ENCODE results near the gene ZFC3H1.
"Not testable (repeated sequence)": the region's sequence is repeated elsewhere in the genome, so short reads cannot be mapped to it uniquely, and the experiment has no call there.

ZFC3H1 gene

GRCh38 chr12:71585218-71585617, 78.4 kb downstream of the ZFC3H1 start:
- Histone ChIP-seq H3K27me3 (ENCODE audit: control insufficient read depth, insufficient read depth, low read length) (no peaks in the 10 kb centered on the region), H3K4me1 (ENCODE audit: control insufficient read depth, insufficient read depth, low read length) (no peaks in the 10 kb centered on the region), H3K9me3 (ENCODE audit: control insufficient read depth, insufficient read depth, low read length) (no peaks in the 10 kb centered on the region), H3K36me3 (ENCODE audit: control insufficient read depth, insufficient read depth, low read length) (no peaks in the 10 kb centered on the region), H3K4me3 (ENCODE audit: low read length) (no peak overlapping the region), H3K27ac (ENCODE audit: low read length) (no peak overlapping the region)
- no CpG with 5 or more reads among the region's 1 CpG for WGBS (ENCODE audit: insufficient coverage, insufficient read length)
- DNase-seq (ENCODE audit: low read depth, low spot score), result no peak

- no peaks in the 10 kb centered on the region for H3K4me1 ChIP-seq (ENCODE audit: control insufficient read depth, insufficient read depth, low read length)
- H3K9me3 ChIP-seq (ENCODE audit: control insufficient read depth, insufficient read depth, low read length), result no peaks in the 10 kb centered on the region
- H3K27me3 ChIP-seq (ENCODE audit: control insufficient read depth, insufficient read depth, low read length), result no peaks in the 10 kb centered on the region
- H3K36me3 ChIP-seq (ENCODE audit: control insufficient read depth, insufficient read depth, low read length), result no peaks in the 10 kb centered on the region
- no peak overlapping the region for H3K4me3 ChIP-seq (ENCODE audit: low read length)
- DNase-seq (ENCODE audit: low read depth, low spot score), result no peak
- no CpG with 5 or more reads among the region's 3 CpGs for WGBS (ENCODE audit: insufficient coverage, insufficient read length)
- H3K27ac ChIP-seq (ENCODE audit: low read length), result no peak overlapping the region
These were observed 79.3 kb downstream of the ZFC3H1 start for GRCh38 chr12:71584356-71584755.

- Histone ChIP-seq H3K36me3 (ENCODE audit: control insufficient read depth, insufficient read depth, low read length) (no peaks in the 10 kb centered on the region), H3K4me1 (ENCODE audit: control insufficient read depth, insufficient read depth, low read length) (no peaks in the 10 kb centered on the region), H3K9me3 (ENCODE audit: control insufficient read depth, insufficient read depth, low read length) (no peaks in the 10 kb centered on the region), H3K4me3 (ENCODE audit: low read length) (no peak overlapping the region), H3K27me3 (ENCODE audit: control insufficient read depth, insufficient read depth, low read length) (no peaks in the 10 kb centered on the region), H3K27ac (ENCODE audit: low read length) (no peak overlapping the region)
- no CpG with 5 or more reads among the region's 2 CpGs for WGBS (ENCODE audit: insufficient coverage, insufficient read length)
- no peak for DNase-seq (ENCODE audit: low read depth, low spot score)
These were observed 80.7 kb downstream of the ZFC3H1 start for GRCh38 chr12:71582925-71583324.

DNA sequence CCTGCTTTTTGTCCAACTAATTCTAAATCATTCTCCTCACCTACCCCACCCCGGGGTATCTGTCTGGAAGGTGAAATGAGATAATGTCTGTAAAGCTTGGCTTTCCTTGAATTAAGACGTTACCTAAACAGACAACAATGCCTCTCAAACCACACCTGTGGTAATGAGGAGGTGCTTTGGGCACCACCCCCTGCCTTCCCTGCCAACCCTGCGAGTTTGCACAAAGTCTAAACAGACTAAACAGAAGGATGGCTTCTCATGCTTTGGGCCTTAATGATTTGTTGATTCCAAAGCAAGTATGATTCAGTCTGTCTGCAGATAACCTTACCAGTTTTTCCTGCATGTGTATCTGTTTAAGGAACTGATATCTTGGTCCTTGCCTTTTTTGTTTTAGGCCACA, 82.4 kb downstream of the ZFC3H1 start:
- H3K4me3 ChIP-seq (ENCODE audit: low read length), result no peak overlapping the region
- H3K9me3 ChIP-seq (ENCODE audit: control insufficient read depth, insufficient read depth, low read length), result no peaks in the 10 kb centered on the region
- no CpG with 5 or more reads among the region's 3 CpGs for WGBS (ENCODE audit: insufficient coverage, insufficient read length)
- DNase-seq (ENCODE audit: low read depth, low spot score), result no peak
- H3K27ac ChIP-seq (ENCODE audit: low read length), result no peak overlapping the region
- H3K27me3 ChIP-seq (ENCODE audit: control insufficient read depth, insufficient read depth, low read length), result no peaks in the 10 kb centered on the region
- H3K4me1 ChIP-seq (ENCODE audit: control insufficient read depth, insufficient read depth, low read length), result no peaks in the 10 kb centered on the region
- no peaks in the 10 kb centered on the region for H3K36me3 ChIP-seq (ENCODE audit: control insufficient read depth, insufficient read depth, low read length)

- 100% methylated on average over 1 of the region's 5 CpGs for WGBS (ENCODE audit: insufficient coverage, insufficient read length)
- Histone ChIP-seq H3K36me3 (ENCODE audit: control insufficient read depth, insufficient read depth, low read length) (no peaks in the 10 kb centered on the region), H3K4me1 (ENCODE audit: control insufficient read depth, insufficient read depth, low read length) (no peaks in the 10 kb centered on the region), H3K9me3 (ENCODE audit: control insufficient read depth, insufficient read depth, low read length) (no peaks in the 10 kb centered on the region), H3K27ac (ENCODE audit: low read length) (no peak overlapping the region), H3K4me3 (ENCODE audit: low read length) (no peak overlapping the region), H3K27me3 (ENCODE audit: control insufficient read depth, insufficient read depth, low read length) (no peaks in the 10 kb centered on the region)
- DNase-seq (ENCODE audit: low read depth, low spot score), result no peak
These were observed 84.9 kb downstream of the ZFC3H1 start for GRCh38 chr12:71578694-71579258.

GRCh38 chr12:71576496-71576895, 87.2 kb downstream of the ZFC3H1 start:
- no peak for DNase-seq (ENCODE audit: low read depth, low spot score)
- no peak overlapping the region for H3K27ac ChIP-seq (ENCODE audit: low read length)
- no peaks in the 10 kb centered on the region for H3K4me1 ChIP-seq (ENCODE audit: control insufficient read depth, insufficient read depth, low read length)
- no CpG with 5 or more reads among the region's 3 CpGs for WGBS (ENCODE audit: insufficient coverage, insufficient read length)
- no peaks in the 10 kb centered on the region for H3K9me3 ChIP-seq (ENCODE audit: control insufficient read depth, insufficient read depth, low read length)
- no peaks in the 10 kb centered on the region for H3K27me3 ChIP-seq (ENCODE audit: control insufficient read depth, insufficient read depth, low read length)
- no peaks in the 10 kb centered on the region for H3K36me3 ChIP-seq (ENCODE audit: control insufficient read depth, insufficient read depth, low read length)
- no peak overlapping the region for H3K4me3 ChIP-seq (ENCODE audit: low read length)

- not testable (repeated sequence) for DNase-seq (ENCODE audit: low read depth, low spot score); H3K4me1 ChIP-seq (ENCODE audit: control insufficient read depth, insufficient read depth, low read length); H3K4me3 ChIP-seq (ENCODE audit: low read length); H3K27me3 ChIP-seq (ENCODE audit: control insufficient read depth, insufficient read depth, low read length); H3K9me3 ChIP-seq (ENCODE audit: control insufficient read depth, insufficient read depth, low read length); H3K27ac ChIP-seq (ENCODE audit: low read length); H3K36me3 ChIP-seq (ENCODE audit: control insufficient read depth, insufficient read depth, low read length)
- no CpG with 5 or more reads among the region's 6 CpGs for WGBS (ENCODE audit: insufficient coverage, insufficient read length)
These were observed 93.8 kb downstream of the ZFC3H1 start for GRCh38 chr12:71569885-71570284.

DNA sequence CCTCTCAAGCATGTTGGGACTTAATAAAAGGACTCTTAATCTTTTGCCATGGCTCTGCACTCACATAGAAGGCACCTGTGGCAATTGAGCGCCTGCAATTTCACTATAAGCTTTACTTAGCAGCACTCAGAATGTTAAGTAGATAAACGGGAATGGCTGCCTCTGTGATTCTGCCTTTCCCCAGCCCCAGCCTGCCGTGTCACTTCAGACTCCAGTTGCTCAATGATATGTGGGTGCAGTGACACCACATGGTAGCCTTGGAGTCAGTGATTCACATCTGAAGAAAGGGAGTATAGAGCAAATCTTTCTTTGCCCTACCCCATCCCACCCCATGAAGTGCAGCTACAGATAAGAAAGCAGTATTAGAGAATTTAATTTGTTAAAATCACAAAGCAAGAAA, 96.1 kb downstream of the ZFC3H1 start:
- no peaks in the 10 kb centered on the region for H3K27me3 ChIP-seq (ENCODE audit: control insufficient read depth, insufficient read depth, low read length)
- no peak overlapping the region for H3K4me3 ChIP-seq (ENCODE audit: low read length)
- no CpG with 5 or more reads among the region's 3 CpGs for WGBS (ENCODE audit: insufficient coverage, insufficient read length)
- no peaks in the 10 kb centered on the region for H3K36me3 ChIP-seq (ENCODE audit: control insufficient read depth, insufficient read depth, low read length)
- H3K4me1 ChIP-seq (ENCODE audit: control insufficient read depth, insufficient read depth, low read length), result peaks cover 3% of the 10 kb centered on the region; the same call in 1 of the 2 replicates
- DNase-seq (ENCODE audit: low read depth, low spot score), result no peak
- H3K27ac ChIP-seq (ENCODE audit: low read length), result no peak overlapping the region
- H3K9me3 ChIP-seq (ENCODE audit: control insufficient read depth, insufficient read depth, low read length), result no peaks in the 10 kb centered on the region

DNA sequence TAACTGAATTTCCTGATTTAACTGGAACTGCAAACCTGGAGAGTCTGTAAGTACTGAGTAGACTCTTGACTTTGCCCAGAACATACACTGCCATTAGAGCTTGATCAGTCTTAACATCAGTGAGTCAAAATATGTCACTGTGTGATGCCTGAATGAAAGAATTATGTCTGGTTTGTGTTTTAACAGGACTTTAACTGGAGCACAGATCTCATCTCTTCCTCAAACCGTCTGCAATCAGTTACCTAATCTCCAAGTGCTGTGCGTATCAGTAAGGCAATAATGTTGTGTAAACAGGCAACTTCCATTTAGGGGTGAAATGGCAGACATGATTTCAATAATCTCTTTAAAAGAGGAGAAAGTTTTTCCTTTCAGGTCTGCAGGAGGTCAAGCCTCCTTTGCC, 97.0 kb downstream of the ZFC3H1 start:
- no peak overlapping the region for H3K4me3 ChIP-seq (ENCODE audit: low read length)
- H3K27ac ChIP-seq (ENCODE audit: low read length), result no peak overlapping the region
- H3K27me3 ChIP-seq (ENCODE audit: control insufficient read depth, insufficient read depth, low read length), result no peaks in the 10 kb centered on the region
- no peak for DNase-seq (ENCODE audit: low read depth, low spot score)
- WGBS (ENCODE audit: insufficient coverage, insufficient read length), result no CpG with 5 or more reads among the region's 2 CpGs
- H3K36me3 ChIP-seq (ENCODE audit: control insufficient read depth, insufficient read depth, low read length), result no peaks in the 10 kb centered on the region
- peaks cover 3% of the 10 kb centered on the region; the same call in 1 of the 2 replicates for H3K4me1 ChIP-seq (ENCODE audit: control insufficient read depth, insufficient read depth, low read length)
- H3K9me3 ChIP-seq (ENCODE audit: control insufficient read depth, insufficient read depth, low read length), result no peaks in the 10 kb centered on the region

- Histone ChIP-seq H3K27me3 (ENCODE audit: control insufficient read depth, insufficient read depth, low read length) (no peaks in the 10 kb centered on the region), H3K4me3 (ENCODE audit: low read length) (no peak overlapping the region), H3K36me3 (ENCODE audit: control insufficient read depth, insufficient read depth, low read length) (no peaks in the 10 kb centered on the region), H3K4me1 (ENCODE audit: control insufficient read depth, insufficient read depth, low read length) (peaks cover 3% of the 10 kb centered on the region; the same call in 1 of the 2 replicates), H3K27ac (ENCODE audit: low read length) (no peak overlapping the region), H3K9me3 (ENCODE audit: control insufficient read depth, insufficient read depth, low read length) (no peaks in the 10 kb centered on the region)
- no CpG with 5 or more reads among the region's 1 CpG for WGBS (ENCODE audit: insufficient coverage, insufficient read length)
- DNase-seq (ENCODE audit: low read depth, low spot score), result no peak
These were observed 98.1 kb downstream of the ZFC3H1 start for GRCh38 chr12:71565535-71565934.

All from iPS DF 6.9 (cell line).